Measurements from ENCODE around the gene SARS1.
A peak's percentile ranks its signal among the peaks of the same experiment; 100 is the strongest.
"Not testable (repeated sequence)": the region's sequence is repeated elsewhere in the genome, so short reads cannot be mapped to it uniquely, and the experiment has no call there.

SARS1 gene

GRCh38 chr1:109279615-109280278 lies 66.0 kb downstream of the SARS1 start:
- DNase-seq, result no peak

- DNase-seq, result no peak
These were observed 67.1 kb downstream of the SARS1 start for GRCh38 chr1:109280862-109281261.

- no peak for DNase-seq
These were observed 68.2 kb downstream of the SARS1 start for GRCh38 chr1:109281680-109282496.

GRCh38 chr1:109282497-109282951 lies 68.8 kb downstream of the SARS1 start:
- no peak for DNase-seq

GRCh38 chr1:109282952-109283747 lies 69.4 kb downstream of the SARS1 start, which contains the start of gene PSRC1:
TSS of gene PSRC1 (minus strand) at chr1:109283145.
- peak; percentile 90 for DNase-seq

GRCh38 chr1:109283748-109284600 lies 70.3 kb downstream of the SARS1 start:
- DNase-seq, result no peak

GRCh38 chr1:109286762-109287161 lies 73.0 kb downstream of the SARS1 start:
- not testable (repeated sequence) for DNase-seq
